HEK293 (cell line): ENCODE results near the gene CLCN1.

Experiments
- CTCF ChIA-PET: fragments of 350-600 bp; formaldehyde crosslinking; extraction: SDS; loops from one replicate; lab custom pipeline; 2021; ENCODE audit warnings: antibody characterized with exemption; lab: Yijun Ruan, JAX
- POLR2A ChIA-PET: fragments of 300-600 bp; formaldehyde crosslinking; extraction: SDS; loops from one replicate; lab custom pipeline; 2020; ENCODE audit warnings: antibody characterized with exemption, inconsistent platforms; lab: Yijun Ruan, JAX
- H3K27ac ChIP-seq: fragments of 200-500 bp; sonication (Bioruptor generic); 2 replicates; pipeline ENCODE4 v1.5.1; 2014; ENCODE audit warnings: low read depth, low read length, control low read depth, inconsistent platforms; ENCODE audit errors: extremely low read depth
- H3K36me3 ChIP-seq, 2 experiments: fragments of 200-500 bp in 1 of 2; sonication (Bioruptor generic) in 1 of 2; 1 replicate in 1 of 2; 2 replicates in 1 of 2; pipeline ENCODE4 v1.5.1; 2014 to 2017; ENCODE audit warnings: inconsistent platforms in 2 of 2, low read length in 2 of 2; ENCODE audit not compliant: control insufficient read depth in 2 of 2, insufficient read depth in 1 of 2
- H3K4me1 ChIP-seq: fragments of 200-500 bp; sonication (Bioruptor generic); 2 replicates; pipeline ENCODE4 v1.5.1; 2014; ENCODE audit warnings: mild to moderate bottlenecking, low read length, inconsistent platforms; ENCODE audit not compliant: control insufficient read depth, insufficient read depth
- H3K4me3 ChIP-seq: 2 replicates; pipeline ENCODE4 v1.5.1; 2011; ENCODE audit warnings: low read depth, mild to moderate bottlenecking, control low read depth, low read length, moderate library complexity
- H3K9me3 ChIP-seq: fragments of 200-500 bp; sonication (Bioruptor generic); 2 replicates; pipeline ENCODE4 v1.5.1; 2014; ENCODE audit warnings: low read depth, low read length, inconsistent platforms; ENCODE audit not compliant: control insufficient read depth, insufficient read depth
- GFI1B ChIP-seq: fragments of 450-650 bp; formaldehyde crosslinking; IDR thresholded peaks from 2 replicates; pipeline ENCODE4 v1.5.1; 2016; ENCODE audit warnings: missing biosample characterization, missing genetic modification characterization
- IKZF3 ChIP-seq: fragments of 450-650 bp; IDR thresholded peaks from 2 replicates; pipeline ENCODE4 v1.5.0; 2018; ENCODE audit warnings: missing biosample characterization, mild to moderate bottlenecking, missing genetic modification characterization, moderate library complexity
- MYNN ChIP-seq: fragments of 450-650 bp; formaldehyde crosslinking; IDR thresholded peaks from 2 replicates; pipeline ENCODE4 v1.5.1; 2016; ENCODE audit warnings: missing biosample characterization, missing genetic modification characterization, borderline replicate concordance
- OSR2 ChIP-seq: fragments of 450-650 bp; formaldehyde crosslinking; IDR thresholded peaks from 2 replicates; pipeline ENCODE4 v1.5.1; 2016; ENCODE audit warnings: missing biosample characterization, missing genetic modification characterization
- SP3 ChIP-seq: fragments of 450-650 bp; formaldehyde crosslinking; IDR thresholded peaks from 2 replicates; pipeline ENCODE4 v1.5.1; 2016; ENCODE audit warnings: missing biosample characterization, missing genetic modification characterization
- TCF7L2 ChIP-seq: IDR thresholded peaks from 2 replicates; pipeline ENCODE4 v1.6.1; 2011; ENCODE audit warnings: low read depth, mild to moderate bottlenecking, inconsistent platforms, low read length, moderate library complexity, borderline replicate concordance
- YY1 ChIP-seq: fragments of 450-650 bp; formaldehyde crosslinking; IDR thresholded peaks from 2 replicates; pipeline ENCODE4 v1.5.1; 2018; ENCODE audit warnings: missing biosample characterization, missing genetic modification characterization
- ZFHX2 ChIP-seq: fragments of 450-650 bp; formaldehyde crosslinking; conservative IDR thresholded peaks from 2 replicates; pipeline ENCODE4 v1.5.1; 2016; ENCODE audit warnings: missing biosample characterization, missing genetic modification characterization
- ZNF10 ChIP-seq: fragments of 450-650 bp; formaldehyde crosslinking; IDR thresholded peaks from 2 replicates; pipeline ENCODE4 v1.5.1; 2017; ENCODE audit warnings: missing biosample characterization, missing genetic modification characterization
- ZNF146 ChIP-seq: fragments of 450-650 bp; formaldehyde crosslinking; IDR thresholded peaks from 2 replicates; pipeline ENCODE4 v1.5.1; 2016; ENCODE audit warnings: missing biosample characterization, missing genetic modification characterization
- ZNF202 ChIP-seq: fragments of 450-650 bp; formaldehyde crosslinking; IDR thresholded peaks from 2 replicates; pipeline ENCODE4 v1.5.1; 2016; ENCODE audit warnings: missing biosample characterization, missing genetic modification characterization, borderline replicate concordance
- ZNF211 ChIP-seq: fragments of 450-650 bp; formaldehyde crosslinking; IDR thresholded peaks from 2 replicates; pipeline ENCODE4 v1.5.1; 2016; ENCODE audit warnings: low read depth, missing biosample characterization, missing genetic modification characterization
- ZNF354C ChIP-seq: fragments of 450-650 bp; formaldehyde crosslinking; IDR thresholded peaks from 2 replicates; pipeline ENCODE4 v1.5.1; 2016; ENCODE audit warnings: missing biosample characterization, missing genetic modification characterization, low read depth, borderline replicate concordance
- ZNF561 ChIP-seq: fragments of 450-650 bp; IDR thresholded peaks from 2 replicates; pipeline ENCODE4 v1.5.1; 2018; ENCODE audit warnings: missing biosample characterization, missing genetic modification characterization, borderline replicate concordance
- ZNF600 ChIP-seq: fragments of 450-650 bp; formaldehyde crosslinking; IDR thresholded peaks from 2 replicates; pipeline ENCODE4 v1.5.1; 2016; ENCODE audit warnings: missing biosample characterization, missing genetic modification characterization
- TF ChIP-seq, protein P1 (sequence below): fragments of 450-650 bp; formaldehyde crosslinking; IDR thresholded peaks from 2 replicates; pipeline ENCODE4 v1.5.1; 2016; ENCODE audit warnings: missing biosample characterization, missing genetic modification characterization
- TF ChIP-seq, protein P2 (sequence below): fragments of 450-650 bp; formaldehyde crosslinking; IDR thresholded peaks from 2 replicates; pipeline ENCODE4 v1.5.1; 2016; ENCODE audit warnings: missing biosample characterization, missing genetic modification characterization
- TF ChIP-seq, protein P3 (sequence below): fragments of 450-650 bp; formaldehyde crosslinking; optimal IDR thresholded peaks from 2 replicates; pipeline ENCODE3; 2016; ENCODE audit warnings: missing biosample characterization, mild to moderate bottlenecking, missing genetic modification characterization
- TF ChIP-seq, protein P4 (sequence below): fragments of 450-650 bp; formaldehyde crosslinking; IDR thresholded peaks from 2 replicates; pipeline ENCODE4 v1.5.1; 2016; ENCODE audit warnings: missing biosample characterization, missing genetic modification characterization, low read depth
- TF ChIP-seq, protein P5 (sequence below): fragments of 450-650 bp; formaldehyde crosslinking; IDR thresholded peaks from 2 replicates; pipeline ENCODE4 v1.5.1; 2016; ENCODE audit warnings: missing biosample characterization, missing genetic modification characterization, low read depth

The CLCN1 gene

DNA sequence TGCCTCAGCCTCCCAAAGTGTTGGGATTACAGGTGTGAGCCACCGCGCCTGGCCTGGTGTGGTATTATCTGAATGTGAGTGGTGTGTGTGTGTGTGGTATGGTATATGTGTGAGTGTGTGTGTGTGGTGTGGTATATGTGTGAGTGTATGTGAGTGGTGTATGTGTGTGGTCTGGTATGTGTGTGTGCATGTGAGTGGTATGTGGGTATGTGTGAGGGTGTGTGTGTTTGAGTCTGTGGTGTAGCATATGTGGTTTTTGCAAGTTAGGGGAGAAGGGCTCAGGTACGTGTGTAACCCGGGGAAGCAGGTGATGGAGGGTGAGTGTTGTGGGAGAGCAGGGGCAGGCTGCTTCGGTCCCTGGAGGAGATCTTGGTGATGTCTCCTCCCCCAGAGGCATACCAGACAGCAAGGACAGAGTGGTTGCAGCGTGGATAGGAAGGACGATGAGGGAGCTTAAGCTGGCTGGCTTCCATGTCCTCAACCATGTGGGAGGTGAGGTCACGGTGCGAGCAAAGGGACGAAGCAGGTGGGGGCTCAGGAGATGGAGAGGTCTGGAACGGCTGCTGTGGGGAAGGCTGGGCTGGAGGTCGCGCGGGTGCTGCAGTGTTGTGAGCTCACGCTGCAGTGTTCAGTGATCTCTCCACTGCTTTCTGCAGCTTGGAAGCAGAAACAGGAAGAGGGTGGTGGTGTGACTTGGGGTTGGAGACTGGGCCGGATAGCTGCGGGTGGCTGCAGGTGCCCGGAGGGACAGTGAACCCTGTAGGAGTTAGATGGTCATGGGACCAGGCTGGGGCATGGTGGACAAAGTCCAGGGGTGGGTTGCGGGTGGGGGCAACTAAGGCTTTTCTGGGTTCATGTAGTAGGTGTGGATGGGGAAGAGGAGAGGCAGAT, 70.2 kb downstream of the CLCN1 start:
- POLR2A ChIA-PET, result interaction anchor here (0.7 to 1.0 kb wide), 4 partner anchors 9 to 43 kb away, joined by 3 to 11 read pairs (median 8); no protein-coding TSS in a partner anchor
- Histone ChIP-seq H3K4me3 (no peak overlapping the region), H3K4me1 (no peaks in the 10 kb centered on the region), H3K27ac (no peak overlapping the region)
- peak; percentile 80 for TF ChIP-seq ZNF211
- no peak for TF ChIP-seq IKZF3 (tag by site-specific recombination)
- TF ChIP-seq ZNF10 (tag by site-specific recombination), result peak; percentile 12; the same call in 1 of the 2 replicates
- TF ChIP-seq TCF7L2, result no peak
- TF ChIP-seq ZFHX2 (tag by site-specific recombination), result 0 out of 2 replicates have a peak, but pooled peaks have one; percentile 16
- TF ChIP-seq, protein P1, sequence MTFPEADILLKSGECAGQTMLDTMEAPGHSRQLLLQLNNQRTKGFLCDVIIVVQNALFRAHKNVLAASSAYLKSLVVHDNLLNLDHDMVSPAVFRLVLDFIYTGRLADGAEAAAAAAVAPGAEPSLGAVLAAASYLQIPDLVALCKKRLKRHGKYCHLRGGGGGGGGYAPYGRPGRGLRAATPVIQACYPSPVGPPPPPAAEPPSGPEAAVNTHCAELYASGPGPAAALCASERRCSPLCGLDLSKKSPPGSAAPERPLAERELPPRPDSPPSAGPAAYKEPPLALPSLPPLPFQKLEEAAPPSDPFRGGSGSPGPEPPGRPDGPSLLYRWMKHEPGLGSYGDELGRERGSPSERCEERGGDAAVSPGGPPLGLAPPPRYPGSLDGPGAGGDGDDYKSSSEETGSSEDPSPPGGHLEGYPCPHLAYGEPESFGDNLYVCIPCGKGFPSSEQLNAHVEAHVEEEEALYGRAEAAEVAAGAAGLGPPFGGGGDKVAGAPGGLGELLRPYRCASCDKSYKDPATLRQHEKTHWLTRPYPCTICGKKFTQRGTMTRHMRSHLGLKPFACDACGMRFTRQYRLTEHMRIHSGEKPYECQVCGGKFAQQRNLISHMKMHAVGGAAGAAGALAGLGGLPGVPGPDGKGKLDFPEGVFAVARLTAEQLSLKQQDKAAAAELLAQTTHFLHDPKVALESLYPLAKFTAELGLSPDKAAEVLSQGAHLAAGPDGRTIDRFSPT (tag by site-specific recombination), result 0 out of 2 replicates have a peak, but pooled peaks have one; percentile 20
- TF ChIP-seq, protein P2, sequence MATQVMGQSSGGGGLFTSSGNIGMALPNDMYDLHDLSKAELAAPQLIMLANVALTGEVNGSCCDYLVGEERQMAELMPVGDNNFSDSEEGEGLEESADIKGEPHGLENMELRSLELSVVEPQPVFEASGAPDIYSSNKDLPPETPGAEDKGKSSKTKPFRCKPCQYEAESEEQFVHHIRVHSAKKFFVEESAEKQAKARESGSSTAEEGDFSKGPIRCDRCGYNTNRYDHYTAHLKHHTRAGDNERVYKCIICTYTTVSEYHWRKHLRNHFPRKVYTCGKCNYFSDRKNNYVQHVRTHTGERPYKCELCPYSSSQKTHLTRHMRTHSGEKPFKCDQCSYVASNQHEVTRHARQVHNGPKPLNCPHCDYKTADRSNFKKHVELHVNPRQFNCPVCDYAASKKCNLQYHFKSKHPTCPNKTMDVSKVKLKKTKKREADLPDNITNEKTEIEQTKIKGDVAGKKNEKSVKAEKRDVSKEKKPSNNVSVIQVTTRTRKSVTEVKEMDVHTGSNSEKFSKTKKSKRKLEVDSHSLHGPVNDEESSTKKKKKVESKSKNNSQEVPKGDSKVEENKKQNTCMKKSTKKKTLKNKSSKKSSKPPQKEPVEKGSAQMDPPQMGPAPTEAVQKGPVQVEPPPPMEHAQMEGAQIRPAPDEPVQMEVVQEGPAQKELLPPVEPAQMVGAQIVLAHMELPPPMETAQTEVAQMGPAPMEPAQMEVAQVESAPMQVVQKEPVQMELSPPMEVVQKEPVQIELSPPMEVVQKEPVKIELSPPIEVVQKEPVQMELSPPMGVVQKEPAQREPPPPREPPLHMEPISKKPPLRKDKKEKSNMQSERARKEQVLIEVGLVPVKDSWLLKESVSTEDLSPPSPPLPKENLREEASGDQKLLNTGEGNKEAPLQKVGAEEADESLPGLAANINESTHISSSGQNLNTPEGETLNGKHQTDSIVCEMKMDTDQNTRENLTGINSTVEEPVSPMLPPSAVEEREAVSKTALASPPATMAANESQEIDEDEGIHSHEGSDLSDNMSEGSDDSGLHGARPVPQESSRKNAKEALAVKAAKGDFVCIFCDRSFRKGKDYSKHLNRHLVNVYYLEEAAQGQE (tag by site-specific recombination), result no peak
- TF ChIP-seq ZNF600, result peak; percentile 38; the same call in 1 of the 2 replicates
- TF ChIP-seq SP3, result no peak
- TF ChIP-seq, all 188 proteins: peak for 5
- peaks cover 5 to 83% of the 10 kb centered on the region in 2 experiments; a peak in 2 of 3 replicates for H3K36me3 ChIP-seq
- CTCF ChIA-PET, result no interaction called here
- H3K9me3 ChIP-seq, result no peaks in the 10 kb centered on the region

DNA sequence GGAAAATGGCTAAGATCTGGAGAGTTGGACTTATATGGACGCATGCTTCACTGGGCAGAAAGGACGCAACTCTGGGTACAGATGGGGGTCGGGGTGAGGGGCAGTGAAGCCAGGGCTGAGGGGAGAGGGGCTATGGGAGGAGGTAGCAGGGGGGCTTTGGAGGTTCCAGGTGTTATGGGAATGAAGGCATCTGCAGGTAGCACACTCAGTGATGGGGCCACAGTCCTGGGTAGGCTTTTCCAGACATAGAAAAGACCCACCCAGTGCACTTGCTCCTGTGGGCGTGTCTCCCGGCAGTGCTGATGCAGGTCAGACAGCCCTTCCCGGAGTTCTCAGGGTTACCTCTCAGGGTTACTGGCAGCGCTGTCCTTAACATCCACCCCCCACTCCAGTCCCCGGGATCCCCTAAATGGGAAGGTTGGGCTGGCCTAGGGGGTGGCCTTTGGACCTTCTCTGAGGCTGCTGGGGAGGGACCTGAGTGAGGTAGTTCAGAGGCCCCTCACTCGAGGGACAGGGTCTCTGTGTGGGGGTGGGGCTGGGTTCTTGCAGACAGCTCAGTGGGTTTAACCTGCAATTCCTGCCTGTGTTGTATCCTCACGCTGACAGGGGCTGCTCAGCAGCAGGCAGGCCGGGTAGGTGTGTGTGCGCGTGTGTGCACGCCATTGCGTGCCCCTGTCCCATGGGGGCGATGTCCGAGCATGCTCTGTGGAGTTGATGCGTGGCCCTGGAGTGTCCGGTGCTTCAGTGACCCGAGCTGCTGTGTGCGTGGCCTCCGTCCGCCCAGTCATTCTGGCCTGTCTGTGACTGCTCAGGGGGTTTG, 71.5 kb downstream of the CLCN1 start:
- H3K27ac ChIP-seq, result no peak overlapping the region
- H3K4me3 ChIP-seq, result no peak overlapping the region
- ChIA-PET POLR2A (interaction anchor here (0.8 to 0.9 kb wide), 2 partner anchors 9 to 99 kb away, joined by 3 read pairs; partner anchors contain the start of gene CASP2), CTCF (interaction anchor here (0.8 kb wide), 1 partner anchor 99 kb away, joined by 3 read pairs; the partner anchor contains the start of gene CASP2)
- H3K9me3 ChIP-seq, result no peaks in the 10 kb centered on the region
- peaks cover 5 to 95% of the 10 kb centered on the region in 2 experiments; a peak in 2 of 3 replicates for H3K36me3 ChIP-seq
- H3K4me1 ChIP-seq, result no peaks in the 10 kb centered on the region
- TF ChIP-seq OSR2 (no peak), ZNF202 (no peak), ZNF354C (tag by site-specific recombination) (no peak), GFI1B (tag by site-specific recombination) (no peak), ZNF561 (tag by site-specific recombination) (no peak), ZNF146 (tag by site-specific recombination) (no peak), MYNN (tag by site-specific recombination) (no peak), YY1 (tag by site-specific recombination) (no peak)
- TF ChIP-seq, protein P3, sequence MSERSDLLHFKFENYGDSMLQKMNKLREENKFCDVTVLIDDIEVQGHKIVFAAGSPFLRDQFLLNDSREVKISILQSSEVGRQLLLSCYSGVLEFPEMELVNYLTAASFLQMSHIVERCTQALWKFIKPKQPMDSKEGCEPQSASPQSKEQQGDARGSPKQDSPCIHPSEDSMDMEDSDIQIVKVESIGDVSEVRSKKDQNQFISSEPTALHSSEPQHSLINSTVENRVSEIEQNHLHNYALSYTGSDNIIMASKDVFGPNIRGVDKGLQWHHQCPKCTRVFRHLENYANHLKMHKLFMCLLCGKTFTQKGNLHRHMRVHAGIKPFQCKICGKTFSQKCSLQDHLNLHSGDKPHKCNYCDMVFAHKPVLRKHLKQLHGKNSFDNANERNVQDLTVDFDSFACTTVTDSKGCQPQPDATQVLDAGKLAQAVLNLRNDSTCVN (tag by site-specific recombination), result no peak
- TF ChIP-seq, protein P4, sequence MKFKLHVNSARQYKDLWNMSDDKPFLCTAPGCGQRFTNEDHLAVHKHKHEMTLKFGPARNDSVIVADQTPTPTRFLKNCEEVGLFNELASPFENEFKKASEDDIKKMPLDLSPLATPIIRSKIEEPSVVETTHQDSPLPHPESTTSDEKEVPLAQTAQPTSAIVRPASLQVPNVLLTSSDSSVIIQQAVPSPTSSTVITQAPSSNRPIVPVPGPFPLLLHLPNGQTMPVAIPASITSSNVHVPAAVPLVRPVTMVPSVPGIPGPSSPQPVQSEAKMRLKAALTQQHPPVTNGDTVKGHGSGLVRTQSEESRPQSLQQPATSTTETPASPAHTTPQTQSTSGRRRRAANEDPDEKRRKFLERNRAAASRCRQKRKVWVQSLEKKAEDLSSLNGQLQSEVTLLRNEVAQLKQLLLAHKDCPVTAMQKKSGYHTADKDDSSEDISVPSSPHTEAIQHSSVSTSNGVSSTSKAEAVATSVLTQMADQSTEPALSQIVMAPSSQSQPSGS (tag by site-specific recombination), result no peak
- TF ChIP-seq, protein P5, sequence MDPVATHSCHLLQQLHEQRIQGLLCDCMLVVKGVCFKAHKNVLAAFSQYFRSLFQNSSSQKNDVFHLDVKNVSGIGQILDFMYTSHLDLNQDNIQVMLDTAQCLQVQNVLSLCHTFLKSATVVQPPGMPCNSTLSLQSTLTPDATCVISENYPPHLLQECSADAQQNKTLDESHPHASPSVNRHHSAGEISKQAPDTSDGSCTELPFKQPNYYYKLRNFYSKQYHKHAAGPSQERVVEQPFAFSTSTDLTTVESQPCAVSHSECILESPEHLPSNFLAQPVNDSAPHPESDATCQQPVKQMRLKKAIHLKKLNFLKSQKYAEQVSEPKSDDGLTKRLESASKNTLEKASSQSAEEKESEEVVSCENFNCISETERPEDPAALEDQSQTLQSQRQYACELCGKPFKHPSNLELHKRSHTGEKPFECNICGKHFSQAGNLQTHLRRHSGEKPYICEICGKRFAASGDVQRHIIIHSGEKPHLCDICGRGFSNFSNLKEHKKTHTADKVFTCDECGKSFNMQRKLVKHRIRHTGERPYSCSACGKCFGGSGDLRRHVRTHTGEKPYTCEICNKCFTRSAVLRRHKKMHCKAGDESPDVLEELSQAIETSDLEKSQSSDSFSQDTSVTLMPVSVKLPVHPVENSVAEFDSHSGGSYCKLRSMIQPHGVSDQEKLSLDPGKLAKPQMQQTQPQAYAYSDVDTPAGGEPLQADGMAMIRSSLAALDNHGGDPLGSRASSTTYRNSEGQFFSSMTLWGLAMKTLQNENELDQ (tag by site-specific recombination), result no peak
